HG02678 (cell line): ENCODE data around the gene ANO8.

Source experiments
- ATAC-seq: cut with Tn5 transposase; IDR thresholded peaks from one replicate; pipeline ENCODE4 v1.9.1; 2021; ENCODE audit warnings: mild to moderate bottlenecking, moderate library complexity; ENCODE audit not compliant: unreplicated experiment

ANO8 gene

DNA sequence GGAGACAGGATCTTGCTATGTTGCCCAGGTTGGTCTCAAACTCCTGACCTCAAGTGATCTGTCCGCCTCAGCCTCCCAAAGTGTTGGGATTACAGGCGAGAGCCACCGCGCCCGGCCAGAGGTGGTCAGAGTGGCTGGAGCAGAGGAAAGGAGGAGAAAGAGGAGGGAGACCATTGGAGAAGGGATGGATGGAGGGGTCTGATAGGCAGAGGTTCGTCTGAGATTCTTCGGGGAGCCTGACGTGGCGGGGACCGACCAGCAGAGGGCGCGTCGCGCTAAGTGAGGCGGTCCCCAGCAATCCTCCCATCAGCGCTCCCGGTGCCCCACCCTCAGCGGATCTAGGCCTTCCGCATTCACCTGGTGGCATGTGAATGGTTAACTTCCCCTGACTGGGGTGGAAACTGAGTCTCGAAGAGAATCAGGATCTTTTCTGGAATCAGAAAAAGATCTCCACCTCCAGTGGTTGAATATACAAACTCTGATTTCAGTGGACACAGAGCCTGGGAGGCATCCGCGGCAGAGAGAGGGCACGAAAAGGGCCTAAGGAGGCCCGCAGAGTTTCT lies 11.5 kb upstream of the ANO8 start:
- peak; percentile 47 for ATAC-seq

- ATAC-seq: no peak
Observed at GRCh38 chr19:17341845-17342244, 7.2 kb upstream of the ANO8 start.

DNA sequence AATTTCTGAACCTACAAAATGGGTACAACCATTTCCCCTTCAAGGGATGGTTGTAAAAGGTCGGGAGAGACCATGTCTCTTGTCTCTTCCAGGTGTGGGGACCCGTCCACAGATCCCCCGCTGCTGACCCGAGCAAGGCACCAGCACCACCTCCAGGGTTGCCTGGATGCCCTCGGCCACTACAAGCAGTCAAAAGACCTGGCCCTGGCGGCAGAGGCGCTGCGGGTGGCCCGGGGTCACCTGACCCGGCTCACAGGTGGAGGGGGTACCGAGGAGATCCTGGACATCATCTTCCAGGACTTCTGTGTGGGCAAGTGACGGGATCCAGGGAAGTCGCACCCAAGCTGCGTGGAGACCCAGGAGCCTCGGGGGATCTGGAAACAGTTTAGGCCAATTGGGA lies 6.7 kb upstream of the ANO8 start:
- ATAC-seq: no peak

DNA sequence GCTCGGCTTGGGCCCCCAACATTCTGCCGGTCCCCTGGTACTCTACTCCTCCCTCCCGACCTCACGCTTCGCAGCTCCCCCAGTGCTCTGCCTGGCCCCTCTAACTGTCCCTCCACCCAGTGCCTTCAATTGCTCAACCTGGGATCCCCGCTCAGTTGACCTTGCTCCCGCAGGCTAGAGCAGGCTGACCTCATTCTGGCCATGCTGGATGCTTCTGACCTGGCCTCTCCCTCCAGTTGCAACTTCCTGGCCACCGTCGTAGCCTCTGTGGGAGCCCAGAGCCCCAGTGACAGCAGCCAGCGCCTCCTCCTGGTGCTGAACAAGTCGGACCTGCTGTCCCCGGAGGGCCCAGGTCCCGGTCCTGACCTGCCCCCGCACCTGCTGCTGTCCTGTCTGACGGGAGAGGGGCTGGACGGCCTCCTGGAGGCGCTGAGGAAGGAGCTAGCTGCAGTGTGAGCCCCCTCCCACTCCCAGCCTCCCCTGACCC lies 6.3 kb upstream of the ANO8 start:
- no peak for ATAC-seq

DNA sequence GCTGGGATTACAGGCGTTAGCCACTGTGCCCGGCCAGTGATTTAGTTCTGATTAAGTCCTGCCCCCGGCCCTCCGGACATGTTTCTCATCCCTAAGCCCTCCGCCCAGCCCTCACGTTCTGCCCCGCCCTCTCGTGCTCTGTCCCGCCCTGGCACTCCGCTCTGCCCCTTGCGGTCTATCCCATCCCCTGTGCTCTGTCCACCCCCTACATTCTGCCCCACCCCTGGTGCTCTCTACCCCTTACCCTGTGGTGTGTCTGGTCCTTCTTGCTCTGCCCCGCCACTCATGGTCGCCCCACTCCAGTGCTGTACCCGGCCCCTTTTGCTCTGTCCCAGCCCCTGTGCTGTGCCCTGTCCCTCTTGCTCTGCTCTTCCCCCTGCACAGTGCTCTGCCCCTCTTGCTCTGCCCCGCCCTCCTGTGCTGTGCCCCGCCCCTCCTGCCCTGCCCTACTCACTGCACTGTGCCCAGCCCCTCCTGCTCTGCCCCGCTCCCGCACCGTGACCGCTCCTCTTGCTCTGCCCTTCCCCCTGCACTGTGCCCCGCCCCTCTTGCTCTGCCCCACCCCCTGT lies 5.7 kb upstream of the ANO8 start:
- ATAC-seq: no peak

- ATAC-seq: no peak
Observed at GRCh38 chr19:17339088-17339741, 4.6 kb upstream of the ANO8 start.

DNA sequence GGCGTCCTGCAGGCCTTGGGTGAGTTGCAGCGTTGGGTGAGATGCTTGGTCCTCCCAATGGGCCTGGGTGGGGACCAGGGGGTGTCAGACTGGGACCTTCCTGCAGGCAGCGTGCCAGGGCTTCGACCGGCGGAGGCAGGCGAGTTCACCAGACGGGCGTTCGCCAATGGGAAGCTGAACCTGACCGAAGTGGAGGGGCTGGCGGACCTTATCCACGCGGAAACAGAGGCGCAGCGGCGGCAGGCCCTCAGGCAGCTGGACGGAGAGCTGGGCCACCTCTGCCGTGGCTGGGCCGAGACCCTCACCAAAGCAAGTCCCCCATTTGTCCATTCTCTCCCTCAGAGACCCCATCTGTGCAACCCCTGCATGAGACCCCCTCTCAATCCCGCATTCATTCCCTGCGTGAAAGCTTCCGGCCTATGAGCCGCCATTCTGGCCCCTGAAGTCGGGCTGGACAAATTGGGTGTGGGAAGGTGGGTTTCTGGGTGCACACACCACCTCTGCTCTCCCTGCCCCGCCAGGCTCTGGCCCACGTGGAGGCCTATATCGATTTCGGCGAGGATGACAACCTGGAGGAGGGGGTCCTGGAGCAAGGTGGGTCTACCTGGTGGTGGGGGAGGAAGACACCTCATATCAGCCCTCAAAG lies 3.9 kb upstream of the ANO8 start:
- ATAC-seq: no peak

DNA sequence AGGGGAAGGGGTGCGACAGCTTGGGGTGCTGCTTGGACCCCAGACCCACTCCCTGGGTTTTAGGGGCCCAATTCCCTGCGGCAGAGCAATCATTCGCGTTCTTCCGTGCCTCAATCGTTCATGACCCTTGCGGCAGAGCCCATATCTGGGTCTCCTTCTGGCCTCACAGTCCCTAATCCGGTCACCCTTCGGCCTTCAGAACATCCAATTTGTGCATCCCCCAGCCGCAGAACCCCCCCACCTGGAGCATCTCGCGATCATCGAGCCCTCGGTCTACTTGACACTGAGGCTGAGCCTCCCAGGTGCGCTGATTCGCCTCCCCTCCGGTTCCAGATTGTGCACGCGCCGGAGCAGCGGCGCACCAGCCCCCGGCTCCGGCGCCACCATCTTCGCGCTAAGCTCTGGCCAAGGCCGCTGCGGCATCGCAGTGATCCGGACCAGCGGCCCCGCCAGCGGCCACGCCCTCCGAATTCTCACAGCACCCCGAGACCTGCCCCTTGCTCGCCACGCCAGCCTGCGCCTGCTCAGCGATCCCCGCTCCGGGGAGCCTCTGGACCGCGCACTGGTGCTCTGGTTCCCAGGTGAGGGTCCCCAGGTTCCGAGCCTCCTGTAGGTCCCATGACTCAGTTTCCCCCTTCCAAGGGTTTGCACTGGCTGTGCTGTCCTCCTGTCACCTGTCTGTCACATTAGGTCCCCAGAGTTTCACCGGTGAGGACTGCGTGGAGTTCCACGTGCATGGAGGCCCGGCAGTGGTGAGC lies 3.2 kb upstream of the ANO8 start:
- no peak for ATAC-seq

- ATAC-seq: peak; percentile 81
Observed at GRCh38 chr19:17336872-17337674, 2.4 kb upstream of the ANO8 start, which contains the start of gene GTPBP3. GTPBP3 (plus strand) TSS chr19:17337553; CDS start chr19:17337612, 59 bp downstream.

- no peak for ATAC-seq
Observed at GRCh38 chr19:17335575-17335974, 920 bp upstream of the ANO8 start.

DNA sequence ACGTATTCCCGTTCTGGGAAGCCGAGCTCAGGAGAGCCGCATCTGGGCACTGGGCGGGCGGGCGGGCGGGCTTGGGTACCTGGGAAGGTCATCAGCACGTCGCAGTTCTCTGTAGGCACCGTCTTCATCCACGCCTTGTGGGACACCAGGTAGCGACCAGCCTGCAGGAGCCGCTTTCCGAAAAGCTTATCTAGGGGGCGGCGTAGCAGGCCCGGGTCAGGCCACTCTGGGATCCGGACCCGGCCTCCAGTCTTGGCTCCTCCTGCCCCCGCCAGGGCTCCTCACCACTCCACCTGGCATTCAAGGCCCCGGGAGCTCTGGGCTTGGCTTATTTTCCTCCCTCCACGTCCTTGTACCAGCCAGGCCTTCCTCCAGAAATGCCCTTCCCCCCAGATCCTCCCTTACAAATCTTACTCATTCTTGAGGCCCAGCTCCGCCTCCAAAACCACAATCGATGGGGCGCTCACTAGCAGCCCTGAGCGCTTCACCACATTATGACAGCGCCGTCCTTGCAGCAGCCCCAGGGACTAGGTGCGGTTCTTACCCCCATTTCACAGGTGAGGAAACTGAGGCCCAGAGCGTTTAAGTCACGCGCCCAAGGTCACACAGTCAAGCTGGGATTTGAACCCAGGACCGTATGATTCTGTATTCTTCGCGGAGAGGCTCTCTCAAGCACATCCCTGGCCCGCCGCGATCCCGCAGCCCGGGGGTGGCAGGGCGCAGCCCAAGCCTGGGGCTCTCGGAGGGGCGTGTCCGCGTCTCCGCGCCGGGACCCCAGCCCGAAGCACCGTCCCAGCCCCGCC lies 843 bp downstream of the ANO8 start:
- no peak for ATAC-seq

- ATAC-seq: no peak
Observed at GRCh38 chr19:17332677-17333581, 1.7 kb downstream of the ANO8 start.

- no peak for ATAC-seq
Observed at GRCh38 chr19:17332360-17332676, 2.3 kb downstream of the ANO8 start.

- no peak for ATAC-seq
Observed at GRCh38 chr19:17331045-17331558, 3.6 kb downstream of the ANO8 start.

DNA sequence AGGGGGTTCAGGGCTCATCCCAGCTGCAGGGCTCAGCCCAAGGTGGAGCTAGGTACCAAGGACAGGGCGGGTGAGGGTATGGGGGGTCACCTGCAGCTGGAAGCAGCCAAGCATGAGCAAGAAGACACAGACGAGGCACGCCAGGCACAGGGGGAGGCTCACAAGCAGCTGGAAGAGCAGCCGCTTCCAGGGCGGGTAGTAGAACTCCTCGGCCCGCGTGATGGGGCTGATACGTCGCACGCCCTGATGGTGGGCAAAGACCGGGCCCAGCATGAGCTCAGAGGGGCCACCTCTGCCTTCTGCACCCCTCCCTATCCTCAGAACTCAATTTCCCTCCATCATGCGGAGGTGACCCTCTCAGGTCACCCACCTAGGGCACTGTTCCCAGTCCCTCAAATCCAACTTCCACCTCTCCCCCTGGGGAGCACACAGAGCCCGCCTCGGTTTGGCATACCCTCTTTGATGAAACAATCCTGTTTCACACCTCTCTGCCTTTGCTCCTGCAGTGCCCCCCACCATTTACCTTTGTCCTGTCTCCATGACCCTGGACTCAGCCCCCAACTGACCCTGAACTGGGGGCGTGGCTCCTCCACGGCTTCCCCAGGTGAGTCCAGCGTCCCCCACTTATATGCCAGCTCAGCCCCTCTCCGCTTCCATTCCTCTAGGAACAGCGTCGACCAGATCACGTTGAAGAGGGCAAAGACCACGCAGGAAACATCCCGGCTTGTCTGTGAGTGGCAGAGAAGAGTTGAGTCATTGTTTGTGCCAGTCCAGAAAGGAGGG lies 4.2 kb downstream of the ANO8 start:
- no peak for ATAC-seq

DNA sequence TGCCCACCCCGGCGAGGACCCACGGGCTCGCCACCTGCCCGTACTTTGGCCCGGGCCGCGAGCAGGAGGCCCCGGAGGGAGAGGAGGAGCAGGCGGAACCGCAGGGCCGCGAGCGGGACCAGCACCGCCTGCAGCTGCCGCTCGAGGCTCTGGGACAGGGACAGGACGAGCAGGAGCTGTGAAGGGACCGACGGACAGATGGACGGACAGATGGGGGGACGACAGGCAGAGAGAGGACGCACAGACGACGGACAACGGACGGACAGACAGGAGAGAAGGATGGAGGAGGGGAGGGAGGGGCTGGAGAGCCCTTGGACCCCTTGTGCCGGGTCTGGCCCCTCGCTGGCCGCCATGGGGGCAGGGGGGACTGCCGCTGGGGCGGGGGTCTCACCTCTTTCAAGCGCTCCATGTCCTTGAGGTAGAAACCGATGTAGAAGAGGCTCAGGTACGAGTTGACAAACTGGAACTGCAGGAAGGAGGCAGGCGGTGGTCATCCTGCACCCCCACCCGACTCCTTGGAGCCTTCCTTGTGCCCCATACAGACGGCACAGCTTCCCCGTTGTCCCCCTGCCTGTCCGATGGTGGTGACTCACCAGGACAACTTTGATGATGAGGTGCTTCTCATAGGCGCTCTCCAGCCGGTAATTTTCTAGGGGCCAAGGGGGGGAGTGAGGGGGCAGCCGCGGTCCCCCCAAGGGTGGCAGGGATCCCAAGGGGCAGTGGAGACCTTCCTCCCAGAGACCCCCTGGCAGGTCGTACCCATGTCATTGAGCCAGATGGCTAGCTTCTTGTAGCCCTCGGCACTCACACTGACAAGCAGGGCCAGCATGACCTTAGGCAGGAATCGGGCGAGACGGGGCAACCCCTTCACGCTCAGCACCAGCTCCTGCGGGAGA lies 5.0 kb downstream of the ANO8 start:
- ATAC-seq: no peak
